ENCODE results near the gene PELI3. TPM values are rescaled to one million over a fixed set of nuclear protein-coding genes. Genes with fewer than 3 reads are reported as not detected.

Gene PELI3
- total and polyA plus RNA-seq, 8 donors = 3.9 to 12.9 (median 6.1) TPM

DNA sequence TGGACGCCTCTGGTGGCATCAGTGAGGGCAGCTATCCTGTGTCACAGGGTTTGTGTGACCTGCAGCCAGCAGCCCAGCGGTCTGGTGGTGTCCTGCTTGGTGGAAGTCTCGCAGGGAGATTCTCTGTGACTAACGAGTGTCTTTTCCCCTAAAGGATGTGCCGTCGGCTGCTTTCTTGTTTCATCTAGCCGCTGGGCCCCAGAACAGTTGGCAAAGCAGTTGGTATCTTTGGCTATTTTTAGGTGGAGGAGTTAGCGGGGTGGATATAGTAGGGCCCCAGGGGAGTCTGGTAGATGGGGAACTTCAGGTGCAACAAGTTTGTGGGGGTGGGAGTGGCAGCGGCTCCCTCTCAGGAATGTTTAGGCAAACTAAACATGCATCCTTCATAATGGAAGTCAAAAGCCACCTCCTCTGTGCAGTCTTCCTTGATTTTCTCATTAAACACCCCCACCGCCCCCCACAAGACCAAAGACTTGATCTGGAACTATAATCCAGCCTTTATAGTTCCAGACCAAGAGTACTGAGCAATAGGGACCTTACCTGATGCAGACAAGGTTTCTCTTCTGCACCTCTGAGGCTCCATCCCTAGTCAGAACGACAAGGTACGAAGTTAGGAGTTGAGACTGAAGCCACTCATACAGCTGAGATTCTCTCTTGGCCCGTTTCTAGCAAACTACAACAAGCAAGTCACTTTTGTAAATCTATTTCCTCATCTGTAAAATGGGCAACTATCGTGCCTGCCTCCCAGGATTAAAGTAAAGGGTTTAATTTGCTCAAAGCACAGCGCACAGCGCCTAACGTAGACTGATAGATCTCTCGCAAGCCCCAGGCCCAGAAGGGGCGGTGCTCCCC lies 1.1 kb upstream of the PELI3 start:
- H3K4me3 ChIP-seq = peak overlapping the region; percentile 48 to 63
- DNase-seq (no peak), ATAC-seq (no peak)
- peak overlapping the region in 1 of 2 donors; percentile 61 for H3K27ac ChIP-seq
- TF ChIP-seq, protein P1, sequence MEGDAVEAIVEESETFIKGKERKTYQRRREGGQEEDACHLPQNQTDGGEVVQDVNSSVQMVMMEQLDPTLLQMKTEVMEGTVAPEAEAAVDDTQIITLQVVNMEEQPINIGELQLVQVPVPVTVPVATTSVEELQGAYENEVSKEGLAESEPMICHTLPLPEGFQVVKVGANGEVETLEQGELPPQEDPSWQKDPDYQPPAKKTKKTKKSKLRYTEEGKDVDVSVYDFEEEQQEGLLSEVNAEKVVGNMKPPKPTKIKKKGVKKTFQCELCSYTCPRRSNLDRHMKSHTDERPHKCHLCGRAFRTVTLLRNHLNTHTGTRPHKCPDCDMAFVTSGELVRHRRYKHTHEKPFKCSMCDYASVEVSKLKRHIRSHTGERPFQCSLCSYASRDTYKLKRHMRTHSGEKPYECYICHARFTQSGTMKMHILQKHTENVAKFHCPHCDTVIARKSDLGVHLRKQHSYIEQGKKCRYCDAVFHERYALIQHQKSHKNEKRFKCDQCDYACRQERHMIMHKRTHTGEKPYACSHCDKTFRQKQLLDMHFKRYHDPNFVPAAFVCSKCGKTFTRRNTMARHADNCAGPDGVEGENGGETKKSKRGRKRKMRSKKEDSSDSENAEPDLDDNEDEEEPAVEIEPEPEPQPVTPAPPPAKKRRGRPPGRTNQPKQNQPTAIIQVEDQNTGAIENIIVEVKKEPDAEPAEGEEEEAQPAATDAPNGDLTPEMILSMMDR (IDR thresholded peaks at IDR 0.05) = no peak
- H3K36me3 ChIP-seq = no peaks in the 10 kb centered on the region
- H3K27me3 ChIP-seq = no peaks in the 10 kb centered on the region
- peaks cover 9 to 22% of the 10 kb centered on the region in 2 donors for H3K4me1 ChIP-seq
- H3K9me3 ChIP-seq = peaks cover 0 to 2% of the 10 kb centered on the region in 2 donors
- intact Hi-C loops (cut with DNase I) = no loop called here

DNA sequence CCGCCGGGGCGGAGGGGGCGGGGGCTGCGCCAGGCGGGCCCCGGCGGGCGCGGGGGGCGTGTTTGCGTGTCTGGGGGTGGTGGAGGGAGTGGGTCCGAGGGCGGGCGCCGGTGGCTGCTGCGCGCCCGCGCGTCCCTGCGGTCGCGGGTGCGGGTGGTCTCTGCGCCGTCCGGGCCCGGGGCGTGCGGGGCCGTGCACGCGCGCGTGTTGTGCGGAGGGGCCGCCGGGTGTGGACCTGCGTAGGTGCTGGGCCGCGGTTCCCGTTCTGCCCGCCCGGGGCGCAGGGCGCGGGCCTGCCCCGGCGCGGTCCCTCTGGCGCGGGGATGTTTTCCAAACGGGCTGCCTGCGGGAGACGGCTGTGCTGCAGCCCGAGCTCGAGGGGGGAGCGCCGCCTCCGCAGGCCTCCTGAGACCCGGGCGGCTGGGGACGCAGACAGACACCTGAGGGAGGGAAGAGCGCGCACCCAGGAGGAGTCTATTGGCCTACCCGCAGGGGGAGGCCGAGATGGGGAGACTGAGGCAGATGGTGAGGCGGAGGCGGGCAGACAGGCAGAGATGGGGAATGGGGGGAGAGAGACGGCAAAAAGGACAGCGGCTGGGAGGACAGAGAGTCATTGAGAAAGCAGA lies 442 bp downstream of the PELI3 start:
- ATAC-seq (peak; percentile 14), DNase-seq (peak in 2 of 4 donors; percentile 26 to 87)
- H3K4me3 ChIP-seq = peak overlapping the region; percentile 48 to 63
- H3K9me3 ChIP-seq = no peaks in the 10 kb centered on the region
- TF ChIP-seq, protein P1 (IDR thresholded peaks at IDR 0.05) = peak in 1 of 2 donors; percentile 20
- H3K36me3 ChIP-seq = peaks cover 0 to 3% of the 10 kb centered on the region in 2 donors
- H3K27me3 ChIP-seq = no peaks in the 10 kb centered on the region
- intact Hi-C loops (cut with DNase I) = no loop called here
- H3K27ac ChIP-seq = peak overlapping the region in 1 of 2 donors; percentile 61
- peaks cover 9 to 22% of the 10 kb centered on the region in 2 donors for H3K4me1 ChIP-seq

DNA sequence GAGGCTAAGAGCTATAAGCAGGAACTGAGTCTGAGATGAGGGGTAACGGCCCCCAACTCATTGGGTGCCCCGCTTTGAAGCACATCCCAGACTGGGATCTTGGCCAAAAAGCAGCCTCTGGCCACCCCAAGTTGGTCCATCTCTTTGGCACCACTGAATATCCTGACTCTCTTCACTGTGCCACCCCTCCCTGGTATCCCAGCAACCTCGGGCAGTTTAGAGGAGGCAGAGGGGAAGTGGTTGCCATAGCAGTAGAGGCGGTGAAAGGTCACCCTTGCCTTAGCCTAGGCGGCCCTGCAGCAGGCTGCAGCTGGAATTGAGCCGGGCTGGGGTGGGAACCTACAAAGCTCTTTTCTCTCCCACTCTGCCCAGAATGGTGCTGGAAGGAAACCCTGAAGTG lies 1.1 kb downstream of the PELI3 start:
- Histone ChIP-seq H3K27ac (peak overlapping the region in 1 of 2 donors; percentile 53), H3K9me3 (no peaks in the 10 kb centered on the region), H3K36me3 (peaks cover 0 to 9% of the 10 kb centered on the region in 2 donors), H3K4me1 (peaks cover 9 to 22% of the 10 kb centered on the region in 2 donors), H3K27me3 (no peaks in the 10 kb centered on the region), H3K4me3 (peak overlapping the region; percentile 48 to 63)
- intact Hi-C loops (cut with DNase I) = no loop called here
- peak; percentile 22 for ATAC-seq
- TF ChIP-seq, protein P1 (IDR thresholded peaks at IDR 0.05) = no peak
- DNase-seq = peak in 2 of 4 donors; percentile 18 to 80

DNA sequence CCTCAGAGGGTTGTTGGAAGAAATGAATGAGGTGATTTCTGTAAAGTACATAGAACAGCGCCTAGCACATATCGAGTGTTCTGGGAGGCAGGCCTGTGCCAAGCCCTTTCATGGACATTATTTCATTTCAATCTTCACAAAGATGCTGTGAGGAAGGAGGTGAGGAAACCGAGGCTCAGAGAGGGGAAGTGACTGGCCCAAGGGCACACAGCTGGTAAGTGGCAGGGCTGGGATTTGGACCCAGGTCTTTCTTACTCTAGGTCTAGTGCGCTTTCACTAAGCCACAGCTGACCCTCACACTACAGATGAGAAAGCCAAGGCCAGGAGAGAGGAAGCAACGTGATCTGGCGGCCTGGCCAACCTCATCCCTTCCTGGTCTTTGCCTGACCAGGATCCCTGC lies 2.0 kb downstream of the PELI3 start:
- no peak for DNase-seq

More for the DNA sequence above, 2.0 kb downstream of the PELI3 start:
- H3K27me3 ChIP-seq = no peaks in the 10 kb centered on the region
- TF ChIP-seq, protein P1 (IDR thresholded peaks at IDR 0.05) = no peak
- H3K4me3 ChIP-seq = no peak overlapping the region
- no peaks in the 10 kb centered on the region for H3K9me3 ChIP-seq
- ATAC-seq = no peak
- H3K27ac ChIP-seq = no peak overlapping the region
- intact Hi-C loops (cut with DNase I) = no loop called here
- peaks cover 9 to 22% of the 10 kb centered on the region in 2 donors for H3K4me1 ChIP-seq
- H3K36me3 ChIP-seq = peaks cover 0 to 18% of the 10 kb centered on the region in 2 donors
